HepG2 (cell line): ENCODE results near the gene TCEA3. TPM values are rescaled to one million over a fixed set of nuclear protein-coding genes. Genes with fewer than 3 reads are reported as not detected.

Experiments used
- ATAC-seq: fragments of 200-7000 bp; cut with Tn5 transposase; 3 replicates; pipeline ENCODE4 v1.9.1; 2020; ENCODE audit warnings: mild to moderate bottlenecking, moderate library complexity
- BruUV-seq: library from RNA; stranded (reverse); fragments of 400-500 nt; replicated peaks from 2 replicates; lab custom pipeline; 2021; lab: Mats Ljungman, UMichigan
- CTCF ChIA-PET: fragments of 300-600 bp; formaldehyde crosslinking; extraction: SDS; loops from one replicate; lab custom pipeline; 2021; ENCODE audit warnings: low total read pairs, inconsistent platforms, low intra/inter-chr PET ratio; lab: Yijun Ruan, JAX
- POLR2A ChIA-PET: fragments of 350-600 bp; sonication (Branson Sonifier 250); formaldehyde crosslinking; loops from one replicate; lab custom pipeline; 2020; ENCODE audit warnings: antibody characterized with exemption, inconsistent platforms; lab: Yijun Ruan, JAX
- DNase-seq: peaks from one replicate; pipeline ENCODE4 v3.0.0-alpha.2; 2015; ENCODE audit warnings: low spot score
- FAIRE-seq: peaks from 3 replicates; lab custom pipeline; 2011; peaks lifted over from hg19 to GRCh38; lab: Jason Lieb, UNC
- H2AFZ ChIP-seq: one replicate; pipeline ENCODE4 v1.6.1; 2011; ENCODE audit warnings: low read length, inconsistent platforms
- H3K27ac ChIP-seq: fragments of 300-600 bp; 3 replicates; pipeline ENCODE4 v1.8.0; 2011; ENCODE audit warnings: mixed run types, mild to moderate bottlenecking, mixed read lengths, low read length, inconsistent platforms; ENCODE audit not compliant: insufficient read depth; ENCODE audit errors: extremely low read length
- H3K27me3 ChIP-seq, 2 experiments: fragments of 200-600 bp in 1 of 2; 2 replicates in 1 of 2; 3 replicates in 1 of 2; pipeline versions ENCODE4 v1.6.0 to v1.8.0; 2011; ENCODE audit warnings: low read length in 2 of 2, mild to moderate bottlenecking in 2 of 2, moderate library complexity in 2 of 2, inconsistent platforms in 1 of 2; ENCODE audit not compliant: insufficient read depth in 2 of 2, control insufficient read depth in 1 of 2
- H3K36me3 ChIP-seq, 2 experiments: fragments of 200-600 bp in 1 of 2; replicated peaks in 1 of 2; 2 replicates in 1 of 2; 3 replicates in 1 of 2; pipeline versions ENCODE4 v1.5.1 to v1.8.0; 2011; ENCODE audit warnings: low read length in 2 of 2, inconsistent platforms in 1 of 2; ENCODE audit not compliant: insufficient read depth in 2 of 2, control insufficient read depth in 1 of 2
- H3K4me1 ChIP-seq: 2 replicates; pipeline ENCODE4 v1.5.1; 2012; ENCODE audit warnings: low read length, inconsistent platforms; ENCODE audit not compliant: insufficient read depth
- H3K4me2 ChIP-seq: 2 replicates; pipeline ENCODE4 v1.6.0; 2011; ENCODE audit warnings: low read depth, low read length, inconsistent platforms
- H3K4me3 ChIP-seq, 3 experiments: fragments of 200-600 bp in 1 of 3; sonication (generic), shearing (Covaris generic) in 1 of 3; replicated peaks in 1 of 3; 2 replicates each; pipeline ENCODE4 v1.5.1; 2011 to 2016; ENCODE audit warnings: low read length in 3 of 3, inconsistent platforms in 2 of 3, low read depth in 2 of 3, mild to moderate bottlenecking in 2 of 3, control low read depth in 1 of 3, mixed read lengths in 1 of 3; ENCODE audit not compliant: insufficient read depth in 1 of 3
- H3K79me2 ChIP-seq: one replicate; pipeline ENCODE4 v1.6.1; 2011; ENCODE audit warnings: low read length, inconsistent platforms; ENCODE audit not compliant: insufficient read depth
- H3K9ac ChIP-seq: 2 replicates; pipeline ENCODE4 v1.6.0; 2011; ENCODE audit warnings: mild to moderate bottlenecking, low read depth, low read length, inconsistent platforms; ENCODE audit not compliant: insufficient read depth
- H3K9me3 ChIP-seq: 2 replicates; pipeline ENCODE4 v1.5.1; 2012; ENCODE audit warnings: mild to moderate bottlenecking, low read length
- H4K20me1 ChIP-seq: 2 replicates; pipeline ENCODE4 v1.6.0; 2011; ENCODE audit warnings: inconsistent platforms, mild to moderate bottlenecking, low read length, moderate library complexity; ENCODE audit not compliant: insufficient read depth
- CEBPB ChIP-seq: IDR thresholded peaks from 2 replicates; pipeline ENCODE4 v1.6.1; 2011; ENCODE audit warnings: low read depth, low read length, improper control_type of control experiment, borderline replicate concordance
- EEA1 ChIP-seq: sonication (generic); formaldehyde crosslinking; IDR thresholded peaks from 2 replicates; pipeline ENCODE4 v1.5.1; 2020; ENCODE audit warnings: mild to moderate bottlenecking, missing genetic modification reagents, borderline replicate concordance
- FOXA1 ChIP-seq, 2 experiments: fragments of 450-650 bp in 1 of 2; sonication (generic) in 1 of 2; formaldehyde crosslinking in 1 of 2; IDR thresholded peaks; 2 replicates each; pipeline versions ENCODE4 v1.4.0 to v1.6.1; 2016 to 2020; ENCODE audit warnings: missing genetic modification reagents in 1 of 2
- FOXA3 ChIP-seq: IDR thresholded peaks from 2 replicates; pipeline ENCODE4 v1.6.1; 2016; ENCODE audit warnings: missing genetic modification reagents, missing compliant biosample characterization
- KLF15 ChIP-seq: sonication (generic); formaldehyde crosslinking; IDR thresholded peaks from 2 replicates; pipeline ENCODE4 v1.8.1; 2023; ENCODE audit warnings: borderline replicate concordance, mild to moderate bottlenecking, inconsistent platforms, missing genetic modification reagents, mixed read lengths
- MLX ChIP-seq: IDR thresholded peaks from 2 replicates; pipeline ENCODE4 v1.6.1; 2016
- NR1H2 ChIP-seq: sonication (generic); formaldehyde crosslinking; IDR thresholded peaks from 2 replicates; pipeline ENCODE4 v1.8.1; 2022; ENCODE audit warnings: low read depth, missing genetic modification reagents, borderline replicate concordance
- NR2F1 ChIP-seq, 2 experiments: fragments of 450-650 bp in 1 of 2; formaldehyde crosslinking in 1 of 2; IDR thresholded peaks; 2 replicates each; pipeline versions ENCODE4 v1.5.0 to v1.6.1; 2016 to 2020; ENCODE audit warnings: mild to moderate bottlenecking in 1 of 2, missing compliant biosample characterization in 1 of 2, missing genetic modification reagents in 1 of 2, moderate library complexity in 1 of 2
- STAG1 ChIP-seq: sonication (generic); formaldehyde crosslinking; IDR thresholded peaks from 2 replicates; pipeline ENCODE4 v1.4.0; 2020; ENCODE audit warnings: missing genetic modification reagents
- TBX3 ChIP-seq: fragments of 450-650 bp; IDR thresholded peaks from 2 replicates; pipeline ENCODE4 v1.6.1; 2017; ENCODE audit warnings: antibody characterized with exemption, mild to moderate bottlenecking, inconsistent platforms, borderline replicate concordance
- ZNF224 ChIP-seq: sonication (generic); formaldehyde crosslinking; IDR thresholded peaks from 2 replicates; pipeline ENCODE4 v1.5.0; 2020; ENCODE audit warnings: mild to moderate bottlenecking, missing genetic modification reagents
- ZNF512 ChIP-seq: sonication (generic); formaldehyde crosslinking; IDR thresholded peaks from 2 replicates; pipeline ENCODE4 v1.4.0; 2020; ENCODE audit warnings: mild to moderate bottlenecking, missing genetic modification reagents
- ZNF530 ChIP-seq: sonication (generic); formaldehyde crosslinking; IDR thresholded peaks from 2 replicates; pipeline ENCODE4 v1.5.0; 2020; ENCODE audit warnings: low read depth, mild to moderate bottlenecking, missing genetic modification reagents
- ZNF597 ChIP-seq: sonication (generic); formaldehyde crosslinking; IDR thresholded peaks from 2 replicates; pipeline ENCODE4 v1.5.0; 2020; ENCODE audit warnings: missing genetic modification reagents
- WGBS: methylation state at CpG from one replicate; pipeline ENCODE4 v1.1.6; 2017; ENCODE audit warnings: low lambda C conversion rate; 5-methylcytosine and 5-hydroxymethylcytosine counted together
- in situ Hi-C: cut with HindIII; loops from 2 replicates; pipeline ENCODE4 v1.10.0; 2017; ENCODE audit warnings: low pct_unique_long_range_greater_than_20kb; ENCODE audit not compliant: extremely low pct_ligation_motif_present
- intact Hi-C: fragments of 100-400 bp; cut with micrococcal nuclease; formaldehyde crosslinking; loops from one replicate; pipeline ENCODE4 v1.10.0; 2022; ENCODE audit not compliant: unreplicated experiment
- polyA plus RNA-seq, 8 experiments: library from polyadenylated mRNA; depleted of rRNA in 3 of 8; stranded (reverse) in 7 of 8; unstranded in 1 of 8; fragments of >200 nt; fragmentation: Illumina TruSeq in 4 of 8; extraction: Trizol in 4 of 8; gene quantifications; 2 replicates each; pipeline versions ENCODE4 v1.2.1 to v1.2.3, GENCODE V29; 2011 to 2016; ENCODE audit warnings: low read depth in 4 of 8, missing spikeins in 1 of 8, mixed read lengths in 1 of 8; ENCODE audit not compliant: insufficient read depth in 1 of 8
- total RNA-seq, 5 experiments: library from RNA; depleted of rRNA; stranded (reverse); fragments of >200 nt; fragmentation: Illumina TruSeq; extraction: Trizol; gene quantifications; 2 replicates each; pipeline ENCODE4 v1.2.3, GENCODE V29; 2016; ENCODE audit warnings: low read depth in 1 of 5
- TF ChIP-seq, protein P1 (sequence below), 2 experiments: fragments of 450-650 bp in 1 of 2; sonication (generic) in 1 of 2; formaldehyde crosslinking; IDR thresholded peaks; 2 replicates each; pipeline versions ENCODE4 v1.5.0 to v1.8.0; 2020 to 2022; ENCODE audit warnings: mild to moderate bottlenecking in 1 of 2, missing genetic modification reagents in 1 of 2
- TF ChIP-seq, protein P2 (sequence below): sonication (generic); formaldehyde crosslinking; IDR thresholded peaks from 2 replicates; pipeline ENCODE4 v1.5.0; 2020; ENCODE audit warnings: missing genetic modification reagents, mild to moderate bottlenecking, borderline replicate concordance

The TCEA3 gene
- total and polyA plus RNA-seq, 2 of the 13 experiments (the other 11 are each of a cell fraction or from before 2014, with no cell fraction given) = 55.5 to 84.6 TPM

DNA sequence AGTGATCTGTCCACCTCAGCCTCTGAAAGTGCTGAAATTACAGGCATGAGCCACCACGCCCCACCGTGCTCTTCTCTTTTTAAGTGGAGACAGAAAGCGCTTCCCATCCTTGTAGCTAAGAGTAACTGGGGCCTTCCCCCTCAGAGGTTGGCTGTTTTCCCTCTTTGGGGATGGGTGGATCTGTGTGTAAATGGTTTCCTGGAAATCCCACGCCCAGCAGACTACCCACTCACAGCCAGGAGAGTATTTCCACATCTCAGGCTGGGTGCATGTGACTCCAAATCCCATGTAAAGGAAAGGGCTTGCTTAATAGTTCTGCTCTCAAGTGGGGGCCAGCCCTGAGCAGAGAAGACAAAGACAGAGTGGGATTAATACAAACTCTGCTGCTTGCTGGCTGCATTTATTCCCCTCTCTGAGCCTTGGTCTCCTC is 19.6 kb upstream of the TCEA3 start:
- TF ChIP-seq TBX3 (no peak), MLX (CRISPR knock-in tag) (no peak), STAG1 (CRISPR knock-in tag) (no peak), ZNF512 (CRISPR knock-in tag) (no peak), KLF15 (CRISPR knock-in tag) (no peak), NR1H2 (no peak), ZNF224 (CRISPR knock-in tag) (no peak), ZNF530 (CRISPR knock-in tag) (no peak), FOXA3 (CRISPR knock-in tag) (no peak), NR2F1 (CRISPR knock-in tag; IDR thresholded peaks at IDR 0.05) (no peak), CEBPB (no peak), EEA1 (CRISPR knock-in tag) (no peak), FOXA1 (IDR thresholded peaks at IDR 0.05) (no peak), FOXA1 (CRISPR knock-in tag; IDR thresholded peaks at IDR 0.05) (no peak), ZNF597 (CRISPR knock-in tag) (no peak)
- TF ChIP-seq, protein P1, sequence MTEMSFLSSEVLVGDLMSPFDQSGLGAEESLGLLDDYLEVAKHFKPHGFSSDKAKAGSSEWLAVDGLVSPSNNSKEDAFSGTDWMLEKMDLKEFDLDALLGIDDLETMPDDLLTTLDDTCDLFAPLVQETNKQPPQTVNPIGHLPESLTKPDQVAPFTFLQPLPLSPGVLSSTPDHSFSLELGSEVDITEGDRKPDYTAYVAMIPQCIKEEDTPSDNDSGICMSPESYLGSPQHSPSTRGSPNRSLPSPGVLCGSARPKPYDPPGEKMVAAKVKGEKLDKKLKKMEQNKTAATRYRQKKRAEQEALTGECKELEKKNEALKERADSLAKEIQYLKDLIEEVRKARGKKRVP (CRISPR knock-in tag; IDR thresholded peaks at IDR 0.05) = no peak
- TF ChIP-seq, protein P2, sequence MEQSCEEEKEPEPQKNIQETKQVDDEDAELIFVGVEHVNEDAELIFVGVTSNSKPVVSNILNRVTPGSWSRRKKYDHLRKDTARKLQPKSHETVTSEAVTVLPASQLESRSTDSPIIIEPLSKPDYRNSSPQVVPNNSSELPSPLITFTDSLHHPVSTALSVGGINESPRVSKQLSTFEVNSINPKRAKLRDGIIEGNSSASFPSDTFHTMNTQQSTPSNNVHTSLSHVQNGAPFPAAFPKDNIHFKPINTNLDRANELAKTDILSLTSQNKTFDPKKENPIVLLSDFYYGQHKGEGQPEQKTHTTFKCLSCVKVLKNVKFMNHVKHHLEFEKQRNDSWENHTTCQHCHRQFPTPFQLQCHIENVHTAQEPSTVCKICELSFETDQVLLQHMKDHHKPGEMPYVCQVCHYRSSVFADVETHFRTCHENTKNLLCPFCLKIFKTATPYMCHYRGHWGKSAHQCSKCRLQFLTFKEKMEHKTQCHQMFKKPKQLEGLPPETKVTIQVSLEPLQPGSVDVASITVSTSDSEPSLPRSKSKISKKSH (CRISPR knock-in tag) = no peak
- DNase-seq = no peak
- BruUV-seq = no TSS peak
- CTCF ChIA-PET = no interaction called here
- intact Hi-C loops (no loop called here), in situ Hi-C loops (no loop called here)
- no peak for ATAC-seq
- Histone ChIP-seq H3K4me3 (no peak overlapping the region), H3K27me3 (no peaks in the 10 kb centered on the region), H3K27ac (no peak overlapping the region), H3K9me3 (no peaks in the 10 kb centered on the region), H3K36me3 (peaks cover 9 to 27% of the 10 kb centered on the region in 2 experiments; a peak in 4 of 5 replicates), H3K79me2 (no peaks in the 10 kb centered on the region), H3K4me1 (peaks cover 11% of the 10 kb centered on the region), H3K4me2 (no peak overlapping the region), H2AFZ (no peak overlapping the region), H3K9ac (no peak overlapping the region), H4K20me1 (no peaks in the 10 kb centered on the region)
- FAIRE-seq = no peak
- POLR2A ChIA-PET = no interaction called here
- 86% methylated on average over 4 of the region's 4 CpGs for WGBS
